Coronary artery (tissue), 2 donors: ENCODE results near the gene CANT1.

Experiments
- DNase-seq: peaks from one replicate; pipeline ENCODE4 v3.0.0-alpha.2; 2017; ENCODE audit warnings: low spot score
- H3K27ac ChIP-seq, 2 donors: fragments of 200-600 bp; sonication (generic); one replicate each; pipeline ENCODE4 v1.5.1; 2016 to 2019
- H3K4me3 ChIP-seq: fragments of 200-600 bp; sonication (generic); 2 replicates; pipeline ENCODE4 v1.5.1; 2016; ENCODE audit warnings: mild to moderate bottlenecking, moderate library complexity
- TF ChIP-seq, protein P1 (sequence below): fragments of 200-600 bp; sonication (generic); IDR thresholded peaks from one replicate; pipeline ENCODE4 v1.5.1; 2019; ENCODE audit warnings: antibody characterized with exemption

The CANT1 gene

DNA sequence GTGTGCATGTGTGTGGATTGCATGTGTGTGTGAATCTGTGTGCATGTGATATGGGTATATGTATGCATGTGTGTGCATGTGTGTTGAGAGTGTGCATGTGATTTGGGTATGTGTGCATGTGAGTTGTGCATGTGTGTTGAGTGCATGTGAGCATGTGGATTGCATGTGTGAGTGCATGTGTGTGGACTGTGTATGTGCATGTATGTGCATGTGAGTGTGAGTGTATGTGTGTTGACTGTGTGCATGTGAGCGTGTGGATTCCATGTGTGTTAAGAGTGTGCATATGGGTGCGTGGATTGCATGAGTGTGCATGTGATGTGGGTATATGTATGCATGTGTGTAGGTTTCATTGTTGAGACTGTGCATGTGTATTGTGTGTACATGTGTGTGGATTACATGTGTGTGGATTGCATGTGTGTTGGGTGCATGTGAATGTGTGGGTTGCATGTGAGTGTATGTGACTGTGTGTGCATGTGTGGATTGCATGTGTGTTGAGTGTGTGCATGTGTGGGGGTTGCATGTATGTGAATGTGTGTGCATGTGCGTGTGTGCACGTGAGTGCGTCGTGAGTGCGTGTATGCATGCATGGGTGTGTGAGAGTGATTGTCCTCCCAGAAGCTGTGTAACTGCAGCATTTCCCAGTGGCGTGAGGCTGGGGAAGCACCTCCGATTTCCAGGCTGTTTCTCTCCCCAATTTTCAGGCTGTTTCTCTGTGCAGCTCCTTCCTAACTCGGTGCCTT lies 33.8 kb upstream of the CANT1 start:
- H3K4me3 ChIP-seq: no peak overlapping the region
- no peak for DNase-seq
- TF ChIP-seq, protein P1, sequence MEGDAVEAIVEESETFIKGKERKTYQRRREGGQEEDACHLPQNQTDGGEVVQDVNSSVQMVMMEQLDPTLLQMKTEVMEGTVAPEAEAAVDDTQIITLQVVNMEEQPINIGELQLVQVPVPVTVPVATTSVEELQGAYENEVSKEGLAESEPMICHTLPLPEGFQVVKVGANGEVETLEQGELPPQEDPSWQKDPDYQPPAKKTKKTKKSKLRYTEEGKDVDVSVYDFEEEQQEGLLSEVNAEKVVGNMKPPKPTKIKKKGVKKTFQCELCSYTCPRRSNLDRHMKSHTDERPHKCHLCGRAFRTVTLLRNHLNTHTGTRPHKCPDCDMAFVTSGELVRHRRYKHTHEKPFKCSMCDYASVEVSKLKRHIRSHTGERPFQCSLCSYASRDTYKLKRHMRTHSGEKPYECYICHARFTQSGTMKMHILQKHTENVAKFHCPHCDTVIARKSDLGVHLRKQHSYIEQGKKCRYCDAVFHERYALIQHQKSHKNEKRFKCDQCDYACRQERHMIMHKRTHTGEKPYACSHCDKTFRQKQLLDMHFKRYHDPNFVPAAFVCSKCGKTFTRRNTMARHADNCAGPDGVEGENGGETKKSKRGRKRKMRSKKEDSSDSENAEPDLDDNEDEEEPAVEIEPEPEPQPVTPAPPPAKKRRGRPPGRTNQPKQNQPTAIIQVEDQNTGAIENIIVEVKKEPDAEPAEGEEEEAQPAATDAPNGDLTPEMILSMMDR: no peak
- H3K27ac ChIP-seq: no peak overlapping the region

GRCh38 chr17:79042421-79043190 lies 33.0 kb upstream of the CANT1 start:
- Histone ChIP-seq H3K4me3 (no peak overlapping the region), H3K27ac (no peak overlapping the region)
- DNase-seq: no peak
- TF ChIP-seq, protein P1: peak; percentile 47

GRCh38 chr17:79041723-79042420 lies 32.3 kb upstream of the CANT1 start:
- DNase-seq: no peak

DNA sequence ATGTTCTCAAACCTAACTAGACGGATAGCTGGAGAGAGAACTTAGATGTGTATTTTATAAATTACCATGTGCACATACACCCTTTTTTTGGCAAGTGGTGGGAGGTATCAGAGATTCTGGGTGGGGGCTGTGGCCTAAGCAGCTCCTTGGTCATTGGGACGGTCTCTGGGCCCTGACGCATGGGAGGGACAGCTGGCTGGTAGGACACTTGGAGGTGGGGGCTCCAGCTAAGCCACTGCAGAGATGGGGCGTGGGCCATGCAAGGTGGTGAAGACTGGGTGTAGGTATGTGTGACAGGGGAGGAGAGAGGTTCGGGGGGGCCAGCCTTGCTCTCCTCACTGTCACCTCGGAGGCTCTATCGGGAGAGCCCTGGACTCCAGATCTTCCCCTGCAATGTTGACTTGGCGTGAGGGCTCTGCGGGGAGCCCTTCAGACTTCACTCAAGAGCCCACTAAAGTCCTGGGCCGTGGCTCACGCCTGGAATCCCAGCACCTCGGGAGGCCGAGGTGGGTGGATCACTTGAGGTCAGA lies 31.5 kb upstream of the CANT1 start:
- no peak for DNase-seq
- Histone ChIP-seq H3K27ac (no peak overlapping the region), H3K4me3 (no peak overlapping the region)
- TF ChIP-seq, protein P1: no peak

More at GRCh38 chr17:79041723-79042420, 32.3 kb upstream of the CANT1 start:
- TF ChIP-seq, protein P1: no peak
- H3K4me3 ChIP-seq: no peak overlapping the region
- no peak overlapping the region for H3K27ac ChIP-seq

DNA sequence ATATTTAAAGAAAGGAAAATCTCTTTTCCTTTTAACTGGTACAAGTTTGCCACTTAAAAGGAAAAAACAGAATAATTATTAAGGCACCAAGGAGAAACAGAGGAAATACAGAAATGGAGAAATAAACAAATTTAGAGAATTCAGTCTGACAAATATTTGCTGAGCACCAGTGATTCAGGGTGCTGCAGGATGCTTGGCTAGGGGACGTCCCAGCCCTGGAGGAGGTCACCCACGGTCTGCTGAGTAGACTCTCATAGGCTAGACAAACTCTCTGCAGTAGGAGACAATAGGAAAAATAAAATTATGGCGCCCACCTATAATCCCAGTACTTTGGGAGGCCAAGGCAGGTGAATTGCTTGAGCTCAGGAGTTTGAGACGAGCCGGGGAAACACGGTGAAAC lies 30.3 kb upstream of the CANT1 start:
- TF ChIP-seq, protein P1: no peak
- no peak for DNase-seq
- H3K4me3 ChIP-seq: no peak overlapping the region
- H3K27ac ChIP-seq: no peak overlapping the region

DNA sequence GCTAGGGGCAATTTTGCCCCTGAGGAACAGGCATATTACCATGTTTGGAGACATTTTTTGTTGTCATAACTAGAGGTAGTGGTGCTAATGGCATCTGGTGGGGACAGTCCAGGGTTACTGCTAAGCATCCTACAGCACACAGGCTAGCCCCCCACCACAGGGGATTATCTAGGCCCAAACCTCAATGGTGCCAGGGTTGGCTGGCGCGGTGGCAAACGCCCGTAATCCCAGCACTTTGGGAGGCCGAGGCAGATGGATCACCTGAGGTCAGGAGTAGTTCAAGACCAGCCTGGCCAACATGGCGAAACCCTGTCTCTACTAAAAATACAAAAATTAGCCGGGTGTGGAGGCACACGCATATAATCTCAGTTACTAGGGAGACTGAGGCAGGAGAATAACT lies 29.6 kb upstream of the CANT1 start:
- peak overlapping the region; percentile 8 to 78 for H3K27ac ChIP-seq
- no peak for DNase-seq
- H3K4me3 ChIP-seq: no peak overlapping the region
- TF ChIP-seq, protein P1: no peak
